ENCODE results near the gene LY6G5C.

LY6G5C gene

GRCh38 chr6:31642798-31643570, 37.9 kb downstream of the LY6G5C start:
- no peak for DNase-seq (ENCODE audit: insufficient read length, low spot score)
- no peak for FAIRE-seq

- FAIRE-seq: no peak
- DNase-seq (ENCODE audit: insufficient read length, low spot score): no peak
These were observed 39.5 kb downstream of the LY6G5C start for GRCh38 chr6:31641370-31641769.

GRCh38 chr6:31640612-31641011, 40.3 kb downstream of the LY6G5C start:
- FAIRE-seq: no peak
- DNase-seq (ENCODE audit: insufficient read length, low spot score): no peak

- no peak for FAIRE-seq
- no peak for DNase-seq (ENCODE audit: insufficient read length, low spot score)
These were observed 41.4 kb downstream of the LY6G5C start for GRCh38 chr6:31639449-31639861.

- DNase-seq (ENCODE audit: insufficient read length, low spot score) (no peak), FAIRE-seq (no peak)
These were observed 41.8 kb downstream of the LY6G5C start for GRCh38 chr6:31639043-31639442.

- DNase-seq (ENCODE audit: insufficient read length, low spot score): no peak
- no peak for FAIRE-seq
These were observed 43.9 kb downstream of the LY6G5C start for GRCh38 chr6:31636698-31637596.

GRCh38 chr6:31634969-31635575, 45.8 kb downstream of the LY6G5C start:
- DNase-seq (ENCODE audit: insufficient read length, low spot score): no peak
- no peak for FAIRE-seq

GRCh38 chr6:31634131-31634530, 46.7 kb downstream of the LY6G5C start:
- DNase-seq (ENCODE audit: insufficient read length, low spot score): no peak
- FAIRE-seq: no peak

- DNase-seq (ENCODE audit: insufficient read length, low spot score) (no peak), FAIRE-seq (no peak)
These were observed 47.4 kb downstream of the LY6G5C start for GRCh38 chr6:31633447-31633846.

GRCh38 chr6:31632279-31632946, 48.5 kb downstream of the LY6G5C start:
- no peak for FAIRE-seq
- no peak for DNase-seq (ENCODE audit: insufficient read length, low spot score)

GRCh38 chr6:31631681-31632278, 49.1 kb downstream of the LY6G5C start:
- FAIRE-seq: no peak
- DNase-seq (ENCODE audit: insufficient read length, low spot score): no peak

- DNase-seq (ENCODE audit: insufficient read length, low spot score): no peak
- FAIRE-seq: no peak
These were observed 49.7 kb downstream of the LY6G5C start for GRCh38 chr6:31631209-31631608.

GRCh38 chr6:31630177-31630934, 50.5 kb downstream of the LY6G5C start:
- no peak for FAIRE-seq
- no peak for DNase-seq (ENCODE audit: insufficient read length, low spot score)

- FAIRE-seq (no peak), DNase-seq (ENCODE audit: insufficient read length, low spot score) (no peak)
These were observed 51.9 kb downstream of the LY6G5C start for GRCh38 chr6:31629014-31629413.

- no peak for FAIRE-seq
- DNase-seq (ENCODE audit: insufficient read length, low spot score): no peak
These were observed 53.1 kb downstream of the LY6G5C start for GRCh38 chr6:31627690-31628287.

- FAIRE-seq: no peak
- DNase-seq (ENCODE audit: insufficient read length, low spot score): no peak
These were observed 53.9 kb downstream of the LY6G5C start for GRCh38 chr6:31626952-31627351.
